HFF-Myc (cell line): ENCODE data around the gene WFIKKN1.

Experiments used
- DNase-seq: peaks from one replicate; pipeline ENCODE4 v3.0.0-alpha.2; 2011; ENCODE audit warnings: low read depth; ENCODE audit errors: extremely low read depth
- H3K4me3 ChIP-seq: replicated peaks from 2 replicates; pipeline ENCODE4 v1.5.1; 2011; ENCODE audit warnings: low read depth, mild to moderate bottlenecking, control low read depth, low read length
- TF ChIP-seq, protein P1 (sequence below): IDR thresholded peaks from 2 replicates; pipeline ENCODE4 v1.5.1; 2012; ENCODE audit warnings: mild to moderate bottlenecking, low read depth, low read length, control low read depth; ENCODE audit errors: missing control alignments

The WFIKKN1 gene, protein sequence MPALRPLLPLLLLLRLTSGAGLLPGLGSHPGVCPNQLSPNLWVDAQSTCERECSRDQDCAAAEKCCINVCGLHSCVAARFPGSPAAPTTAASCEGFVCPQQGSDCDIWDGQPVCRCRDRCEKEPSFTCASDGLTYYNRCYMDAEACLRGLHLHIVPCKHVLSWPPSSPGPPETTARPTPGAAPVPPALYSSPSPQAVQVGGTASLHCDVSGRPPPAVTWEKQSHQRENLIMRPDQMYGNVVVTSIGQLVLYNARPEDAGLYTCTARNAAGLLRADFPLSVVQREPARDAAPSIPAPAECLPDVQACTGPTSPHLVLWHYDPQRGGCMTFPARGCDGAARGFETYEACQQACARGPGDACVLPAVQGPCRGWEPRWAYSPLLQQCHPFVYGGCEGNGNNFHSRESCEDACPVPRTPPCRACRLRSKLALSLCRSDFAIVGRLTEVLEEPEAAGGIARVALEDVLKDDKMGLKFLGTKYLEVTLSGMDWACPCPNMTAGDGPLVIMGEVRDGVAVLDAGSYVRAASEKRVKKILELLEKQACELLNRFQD

DNA sequence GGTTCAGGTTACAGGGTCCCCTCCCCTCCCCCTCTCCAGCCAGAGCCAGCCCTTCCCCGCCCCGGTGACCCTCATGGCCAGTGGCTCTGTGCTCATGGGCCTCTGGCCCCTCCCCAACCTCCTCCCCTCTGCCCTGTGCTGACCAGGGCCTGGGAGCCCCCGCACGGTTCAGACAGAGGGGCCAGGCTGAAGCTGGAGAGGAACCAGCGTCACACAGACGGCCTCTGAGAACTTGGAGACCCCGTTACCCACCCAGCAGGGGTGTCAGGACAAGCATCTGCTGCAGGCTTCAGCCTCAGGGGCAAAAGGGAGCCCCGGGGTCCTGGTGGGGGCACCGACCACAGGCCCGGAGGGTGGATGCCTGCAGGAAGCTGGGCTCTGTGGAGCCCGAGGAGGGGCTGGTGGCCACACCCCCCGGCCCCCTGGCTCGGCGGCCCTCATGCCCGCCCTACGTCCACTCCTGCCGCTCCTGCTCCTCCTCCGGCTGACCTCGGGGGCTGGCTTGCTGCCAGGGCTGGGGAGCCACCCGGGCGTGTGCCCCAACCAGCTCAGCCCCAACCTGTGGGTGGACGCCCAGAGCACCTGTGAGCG, at the start of gene WFIKKN1:
Gene WFIKKN1 (plus strand): TSS at position 171 of the 591 bp plus-strand sequence. CDS start 269 bp downstream, at position 440.
- no peak within 1 kb of the TSS for H3K4me3 ChIP-seq
- no peak for DNase-seq
- TF ChIP-seq, protein P1, sequence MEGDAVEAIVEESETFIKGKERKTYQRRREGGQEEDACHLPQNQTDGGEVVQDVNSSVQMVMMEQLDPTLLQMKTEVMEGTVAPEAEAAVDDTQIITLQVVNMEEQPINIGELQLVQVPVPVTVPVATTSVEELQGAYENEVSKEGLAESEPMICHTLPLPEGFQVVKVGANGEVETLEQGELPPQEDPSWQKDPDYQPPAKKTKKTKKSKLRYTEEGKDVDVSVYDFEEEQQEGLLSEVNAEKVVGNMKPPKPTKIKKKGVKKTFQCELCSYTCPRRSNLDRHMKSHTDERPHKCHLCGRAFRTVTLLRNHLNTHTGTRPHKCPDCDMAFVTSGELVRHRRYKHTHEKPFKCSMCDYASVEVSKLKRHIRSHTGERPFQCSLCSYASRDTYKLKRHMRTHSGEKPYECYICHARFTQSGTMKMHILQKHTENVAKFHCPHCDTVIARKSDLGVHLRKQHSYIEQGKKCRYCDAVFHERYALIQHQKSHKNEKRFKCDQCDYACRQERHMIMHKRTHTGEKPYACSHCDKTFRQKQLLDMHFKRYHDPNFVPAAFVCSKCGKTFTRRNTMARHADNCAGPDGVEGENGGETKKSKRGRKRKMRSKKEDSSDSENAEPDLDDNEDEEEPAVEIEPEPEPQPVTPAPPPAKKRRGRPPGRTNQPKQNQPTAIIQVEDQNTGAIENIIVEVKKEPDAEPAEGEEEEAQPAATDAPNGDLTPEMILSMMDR, result no peak

DNA sequence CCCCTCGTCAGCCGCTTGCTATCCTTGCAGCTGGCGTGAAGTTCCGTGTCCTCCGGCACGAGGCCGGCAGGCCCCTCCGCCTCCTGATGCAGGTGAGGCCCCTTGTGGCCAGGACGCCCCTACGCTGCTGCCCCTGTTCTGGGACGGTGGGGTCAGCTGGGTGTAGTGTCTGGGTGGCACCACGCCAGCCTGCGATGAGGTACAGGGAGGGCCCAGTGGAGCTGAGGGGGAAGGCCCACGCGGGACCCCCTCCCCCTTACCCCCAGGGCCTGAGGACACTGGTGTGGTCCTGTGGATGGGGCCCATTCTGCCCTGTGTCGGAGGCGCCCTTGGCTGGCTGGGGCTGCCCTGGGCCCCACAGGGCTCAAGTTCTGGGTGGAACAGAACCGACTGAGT, 48.6 kb upstream of the WFIKKN1 start:
- H3K4me3 ChIP-seq, result no peak overlapping the region
- TF ChIP-seq, protein P1, result no peak
- no peak for DNase-seq

DNA sequence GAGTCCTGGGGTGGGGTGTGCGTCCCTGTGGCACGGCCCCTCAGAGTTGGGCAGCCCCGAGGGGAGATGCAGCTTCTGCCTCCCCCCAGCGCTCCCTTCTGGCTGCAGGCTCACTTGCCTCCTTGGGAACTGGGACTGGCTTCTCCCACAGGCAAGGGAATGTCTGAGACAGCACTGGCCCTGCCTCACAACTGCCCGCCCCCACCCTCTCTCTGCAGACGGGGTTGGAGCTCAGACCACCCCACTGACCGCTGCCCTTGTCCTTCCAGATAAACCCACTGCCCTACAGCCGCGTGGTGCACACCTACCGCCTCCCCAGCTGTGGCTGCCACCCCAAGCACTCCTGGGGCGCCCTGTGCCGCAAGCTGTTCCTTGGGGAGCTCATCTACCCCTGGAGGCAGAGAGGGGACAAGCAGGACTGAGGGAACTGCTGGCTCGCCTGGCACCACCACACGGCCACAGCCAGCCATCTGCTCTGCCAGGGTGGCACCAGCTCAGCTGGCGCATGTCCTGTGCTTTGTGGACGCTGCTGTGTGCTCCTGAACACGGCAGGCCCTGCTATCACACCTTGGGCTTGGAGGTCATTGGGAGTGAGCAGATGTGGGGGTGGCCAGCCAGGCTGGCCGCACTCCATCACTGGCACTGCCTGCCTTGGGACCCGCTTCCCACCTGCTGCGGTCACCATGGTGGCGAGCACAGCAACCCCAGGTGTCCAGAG, 48.0 kb upstream of the WFIKKN1 start:
- no peak overlapping the region for H3K4me3 ChIP-seq

DNA sequence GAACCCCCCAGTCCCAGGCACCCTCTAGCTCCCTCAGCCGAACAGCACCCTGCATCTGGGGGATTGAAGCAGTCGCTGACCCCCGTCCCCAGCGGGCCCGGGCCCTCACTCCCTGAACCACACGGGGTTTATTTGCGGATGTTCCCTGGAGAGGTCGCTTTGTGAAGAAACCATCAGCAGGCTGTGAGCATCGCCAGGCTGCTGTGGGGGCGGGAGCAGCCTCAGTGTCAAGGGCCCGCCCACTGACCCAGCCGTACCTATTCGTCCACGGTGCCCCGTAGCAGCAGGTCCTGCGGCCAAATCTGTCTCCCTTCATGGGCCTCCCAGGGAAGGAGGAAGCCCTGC, 47.3 kb upstream of the WFIKKN1 start:
- no peak for DNase-seq
- TF ChIP-seq, protein P1, result no peak
- no peak overlapping the region for H3K4me3 ChIP-seq

More for the DNA sequence above, 48.0 kb upstream of the WFIKKN1 start:
- TF ChIP-seq, protein P1, result no peak
- DNase-seq, result no peak

DNA sequence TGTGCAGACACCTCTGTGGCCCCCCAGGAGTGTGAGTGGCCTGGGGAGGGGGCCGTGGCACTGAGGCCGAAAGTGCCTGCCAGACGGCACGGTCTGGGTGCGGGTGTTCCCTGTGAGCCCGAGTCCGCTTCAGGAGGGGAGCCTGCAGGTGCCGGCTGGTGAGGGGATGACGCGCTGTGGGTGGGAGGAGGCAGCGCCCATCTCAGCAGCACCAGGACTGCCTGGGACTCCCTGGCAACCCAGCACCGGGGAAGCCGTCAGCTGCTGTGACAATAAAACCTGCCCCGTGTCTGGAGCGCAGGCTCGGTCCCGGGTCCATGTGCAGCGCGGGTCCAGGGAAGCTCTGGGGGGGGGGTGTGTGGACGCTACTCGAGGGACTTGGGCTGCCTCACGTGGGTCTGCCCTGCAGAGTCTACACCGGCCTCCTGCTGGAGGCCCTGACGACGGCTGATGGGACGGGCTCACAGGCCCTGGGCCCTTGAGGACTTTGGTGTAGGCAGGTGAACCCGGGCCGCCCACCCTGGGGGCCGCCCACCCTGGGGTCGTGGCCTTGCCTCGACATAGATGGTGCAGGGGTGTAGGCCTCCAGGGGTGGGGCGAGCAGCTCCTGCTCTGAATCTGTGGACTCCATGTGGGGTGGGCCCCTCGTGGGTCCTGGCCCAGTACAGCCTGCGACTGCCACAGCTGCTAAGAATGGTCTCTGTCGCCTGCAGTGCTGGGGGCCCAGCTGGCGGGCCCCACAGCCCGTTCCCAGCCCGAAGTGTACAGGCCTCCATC, 46.8 kb upstream of the WFIKKN1 start:
- H3K4me3 ChIP-seq, result no peak overlapping the region
- TF ChIP-seq, protein P1, result no peak
- no peak for DNase-seq

DNA sequence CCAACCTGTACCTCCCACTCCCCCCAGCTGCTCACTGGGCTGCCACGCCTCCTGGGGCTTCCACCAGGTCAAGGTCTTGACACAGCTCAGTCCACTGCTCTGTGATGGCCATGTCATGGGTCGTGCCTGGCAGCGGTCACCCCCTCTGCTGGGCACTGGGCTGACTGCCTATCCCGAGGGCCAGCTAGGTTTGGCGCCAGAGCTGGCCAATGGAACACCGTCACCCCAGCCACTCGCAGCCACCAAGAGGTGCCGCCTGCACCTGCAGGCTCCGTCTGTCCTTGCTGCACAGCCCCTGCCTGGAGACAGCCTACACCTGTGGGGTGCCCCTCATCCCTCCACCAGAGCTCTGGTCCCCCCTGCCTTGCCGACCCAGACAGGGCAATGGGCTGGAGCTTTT, 45.4 kb upstream of the WFIKKN1 start:
- no peak for DNase-seq

More for the DNA sequence above, 45.4 kb upstream of the WFIKKN1 start:
- TF ChIP-seq, protein P1, result no peak
- H3K4me3 ChIP-seq, result no peak overlapping the region
